GM18508 (cell line): ENCODE results near the gene PEPD.
"Not testable (repeated sequence)": the region's sequence is repeated elsewhere in the genome, so short reads cannot be mapped to it uniquely, and the experiment has no call there.

ENCODE experiments used
- ATAC-seq: cut with Tn5 transposase; IDR thresholded peaks from one replicate; pipeline ENCODE4 v1.9.1; 2021; ENCODE audit warnings: moderate number of reproducible peaks; ENCODE audit not compliant: insufficient read depth, unreplicated experiment

The PEPD gene

GRCh38 chr19:33521480-33522370, at the start of gene PEPD:
Gene PEPD, minus strand, starts transcription at chr19:33521791. Its CDS starts 31 bp downstream, at chr19:33521760.
- no peak for ATAC-seq

DNA sequence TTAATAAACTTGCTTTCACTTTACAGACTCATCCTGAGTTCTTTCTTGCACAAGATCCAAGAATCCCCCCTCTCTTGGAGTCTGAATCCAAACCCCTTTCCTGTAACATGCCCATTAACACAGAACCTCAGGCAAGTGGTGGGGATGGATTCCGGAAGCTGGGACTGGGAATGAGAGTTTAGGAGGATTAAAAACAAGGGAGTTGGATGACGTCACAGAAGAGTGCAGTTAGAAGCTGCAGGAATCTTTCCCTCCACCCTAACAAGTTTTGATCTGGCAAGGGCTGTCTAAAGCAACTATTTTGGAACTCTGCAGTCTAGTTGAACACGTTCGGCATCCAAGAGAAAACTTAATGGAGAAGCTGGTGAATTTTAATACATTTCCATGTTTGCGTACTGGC, 48.2 kb upstream of the PEPD start:
- no peak for ATAC-seq

DNA sequence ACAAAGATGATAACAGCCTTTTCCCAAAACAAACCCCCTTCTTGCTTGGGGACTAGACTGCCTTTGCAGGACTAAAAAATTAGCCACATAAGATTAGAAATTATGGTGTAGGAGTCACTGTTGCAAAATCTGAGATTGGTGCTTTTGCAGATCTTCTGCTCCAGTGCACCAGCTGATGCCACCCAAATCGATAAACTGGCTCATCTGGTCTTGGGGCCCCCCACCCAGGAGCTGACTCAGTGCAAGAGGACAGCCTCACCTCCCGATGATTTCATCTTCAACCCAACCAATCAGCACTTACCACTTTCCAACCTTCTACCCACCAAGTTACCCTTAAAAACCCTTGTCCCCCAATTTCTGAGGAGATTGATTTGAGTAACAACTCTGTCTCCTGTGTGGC, 47.1 kb upstream of the PEPD start:
- no peak for ATAC-seq

DNA sequence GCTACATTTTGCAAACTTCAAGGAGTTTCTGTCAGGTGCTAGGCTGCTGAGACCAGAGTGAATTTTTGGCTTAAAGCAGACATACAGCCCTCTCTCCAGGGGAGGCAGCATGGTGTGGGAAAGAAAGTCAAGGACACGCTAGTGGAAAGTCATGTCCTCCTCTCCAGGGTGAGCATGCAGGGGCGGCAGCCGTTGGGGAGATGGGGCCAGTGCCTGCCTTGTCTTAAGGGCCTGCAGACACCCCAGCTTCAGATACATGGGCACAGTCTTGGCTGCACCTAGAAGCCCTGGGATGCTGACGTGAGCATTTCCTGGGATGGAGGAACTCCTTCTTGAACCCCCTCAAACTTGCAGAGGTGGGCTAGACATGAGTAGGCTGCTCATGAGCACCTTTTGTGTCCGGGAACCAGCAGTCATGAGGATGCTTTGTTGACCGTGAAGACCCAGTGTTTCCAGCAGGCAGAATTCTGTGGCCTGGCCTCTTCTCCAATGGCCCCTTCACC, 43.3 kb upstream of the PEPD start:
- ATAC-seq: no peak

- ATAC-seq: no peak
Observed at GRCh38 chr19:33562636-33563035, 41.0 kb upstream of the PEPD start.

GRCh38 chr19:33561666-33562065, 40.1 kb upstream of the PEPD start:
- not testable (repeated sequence) for ATAC-seq

DNA sequence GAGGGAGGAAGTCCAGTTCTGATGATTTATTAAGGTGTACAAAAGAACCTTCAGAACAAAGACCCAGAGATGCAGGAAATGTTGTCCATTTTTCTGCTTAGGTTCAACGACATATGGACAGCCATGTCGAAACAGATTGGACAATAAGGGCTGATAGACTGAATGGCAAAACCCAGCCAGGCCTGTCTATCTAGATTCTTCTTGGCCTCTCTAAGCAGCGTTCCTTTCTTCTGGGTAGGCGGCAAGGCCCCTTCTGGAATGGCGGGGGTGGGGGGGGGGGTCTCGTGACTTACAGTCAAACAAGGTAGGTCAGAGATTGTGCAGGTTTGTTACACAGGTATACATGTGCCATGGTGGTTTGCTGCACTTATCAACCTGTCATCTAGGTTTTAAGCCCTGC, 39.7 kb upstream of the PEPD start:
- ATAC-seq: no peak

DNA sequence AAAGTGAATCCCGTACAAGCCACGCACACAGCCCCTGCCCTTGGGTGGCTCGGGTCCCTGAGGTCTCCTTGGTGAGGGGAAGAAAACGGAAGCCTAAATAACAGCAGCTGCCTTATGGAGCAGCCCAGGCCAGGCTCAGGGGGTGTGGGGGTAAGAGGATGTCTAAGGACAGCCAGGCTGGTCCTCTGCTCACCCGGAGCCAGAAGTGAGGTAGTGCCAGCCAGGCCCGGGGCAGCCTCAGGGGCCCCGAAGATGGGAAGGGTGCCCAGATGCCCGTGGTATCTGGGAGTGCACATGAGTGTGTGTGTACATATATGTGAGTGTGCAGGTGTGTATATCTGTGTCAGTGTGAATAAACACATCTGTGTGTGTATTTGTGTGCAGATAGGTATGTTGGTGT, 38.4 kb upstream of the PEPD start:
- ATAC-seq: no peak

GRCh38 chr19:33558856-33559255, 37.3 kb upstream of the PEPD start:
- ATAC-seq: no peak

- no peak for ATAC-seq
Observed at GRCh38 chr19:33558151-33558550, 36.6 kb upstream of the PEPD start.

DNA sequence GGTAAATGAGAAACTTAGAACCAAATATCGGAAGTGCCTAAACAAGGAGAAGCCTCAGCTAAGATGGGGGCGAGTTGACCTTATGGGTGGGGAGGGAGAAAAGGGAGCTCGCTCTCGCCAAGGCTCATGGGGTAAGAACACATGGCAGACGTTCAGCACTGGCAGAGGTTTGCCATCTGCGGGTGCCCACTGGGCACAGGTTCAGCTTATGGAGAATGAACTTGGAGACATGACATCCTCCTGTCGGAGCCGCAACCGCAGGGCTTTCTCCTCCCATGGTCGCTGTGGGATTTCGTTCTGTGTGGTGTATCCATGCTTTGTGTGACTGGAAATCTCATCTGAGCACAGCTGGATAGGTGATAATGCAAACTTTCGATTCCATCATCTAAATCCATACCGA, 36.1 kb upstream of the PEPD start:
- ATAC-seq: no peak

GRCh38 chr19:33557196-33557595, 35.6 kb upstream of the PEPD start:
- no peak for ATAC-seq

- no peak for ATAC-seq
Observed at GRCh38 chr19:33556261-33556660, 34.7 kb upstream of the PEPD start.

DNA sequence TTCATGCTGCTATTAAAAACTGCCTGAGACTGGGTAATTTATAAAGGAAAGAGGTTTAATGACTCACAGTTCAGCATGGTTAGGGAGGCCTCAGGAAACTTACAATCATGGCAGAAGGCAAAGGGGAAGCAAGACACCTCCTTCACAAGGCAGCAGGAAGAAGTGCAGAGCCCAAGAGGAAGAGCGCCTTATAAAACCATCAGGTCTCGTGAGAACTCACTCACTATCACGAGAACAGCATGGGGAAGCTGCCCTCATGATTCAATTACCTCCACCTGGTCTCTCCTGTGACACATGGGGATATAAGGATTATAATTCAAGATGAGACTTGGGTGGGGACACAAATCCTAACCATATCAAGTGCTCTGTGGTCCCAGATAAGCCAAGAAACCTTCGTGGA, 34.1 kb upstream of the PEPD start:
- not testable (repeated sequence) for ATAC-seq

- ATAC-seq: no peak
Observed at GRCh38 chr19:33554821-33555220, 33.2 kb upstream of the PEPD start.

DNA sequence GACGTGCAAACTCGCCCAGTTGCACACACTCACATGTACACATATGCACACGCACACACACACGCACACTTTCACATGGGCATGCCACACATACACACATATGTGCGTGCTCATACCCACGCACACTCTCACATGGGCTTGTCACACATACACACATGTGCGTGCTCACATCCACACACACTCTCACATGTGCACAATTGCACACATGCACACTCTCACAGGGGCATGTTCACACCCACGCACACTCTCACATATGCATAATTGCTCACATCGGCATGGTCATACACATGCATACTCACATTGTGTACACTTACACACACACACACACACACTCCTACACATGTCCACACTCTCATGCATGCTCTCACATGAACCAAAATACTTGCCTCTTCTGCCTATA, 32.8 kb upstream of the PEPD start:
- no peak for ATAC-seq

- ATAC-seq: no peak
Observed at GRCh38 chr19:33553530-33554310, 32.1 kb upstream of the PEPD start.

DNA sequence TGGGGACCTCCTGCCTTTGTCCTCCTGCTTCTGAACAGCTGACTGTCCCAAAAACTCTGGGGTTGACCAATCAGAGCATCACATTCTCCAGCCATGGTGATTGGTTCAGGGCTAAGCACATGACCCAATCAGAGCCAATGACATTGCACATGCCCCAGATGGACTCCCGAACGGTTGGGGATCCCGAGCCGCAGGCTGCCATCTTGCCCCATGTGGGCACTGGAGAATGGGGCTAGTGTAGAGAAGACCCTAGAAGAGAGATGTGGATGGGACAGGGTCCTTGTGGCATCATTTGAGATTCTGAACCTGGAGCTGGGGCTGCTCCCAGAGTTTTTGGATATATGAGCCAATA, 31.3 kb upstream of the PEPD start:
- ATAC-seq: no peak

- no peak for ATAC-seq
Observed at GRCh38 chr19:33552191-33552927, 30.8 kb upstream of the PEPD start.

DNA sequence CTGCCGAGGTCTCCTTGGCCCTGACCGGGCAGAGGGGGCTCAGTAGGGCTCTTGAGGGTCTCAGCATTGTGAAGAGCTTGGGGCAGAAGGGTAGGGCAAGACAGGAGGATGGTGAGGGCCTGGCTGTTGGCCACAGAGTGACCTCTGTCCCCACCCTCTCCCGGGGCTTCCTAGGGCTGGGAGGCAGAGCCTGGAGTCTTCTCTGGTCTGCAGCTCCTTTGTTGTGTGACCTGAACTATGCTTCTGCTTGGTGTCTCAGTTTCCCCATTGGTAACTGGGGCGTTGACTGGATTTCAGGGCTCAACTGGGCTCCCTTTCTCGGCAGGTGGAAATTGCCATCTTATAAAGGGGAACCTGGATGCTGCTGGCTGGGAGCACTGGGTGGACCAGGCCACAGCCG, 30.1 kb upstream of the PEPD start:
- ATAC-seq: no peak

- ATAC-seq: no peak
Observed at GRCh38 chr19:33550768-33551167, 29.2 kb upstream of the PEPD start.
